GM12892 (cell line): ENCODE results near the gene MEDAG.

ENCODE experiments used
- POLR2A ChIP-seq: IDR thresholded peaks from 2 replicates; pipeline ENCODE4 v1.6.1; 2011; ENCODE audit warnings: low read depth, low read length, control low read depth
- TAF1 ChIP-seq: IDR thresholded peaks from 2 replicates; pipeline ENCODE4 v1.6.1; 2011; ENCODE audit warnings: low read depth, mild to moderate bottlenecking, control low read depth, low read length, borderline replicate concordance

- no peak for TF ChIP-seq POLR2A
- no peak for TF ChIP-seq TAF1
Measured at GRCh38 chr13:30965380-30965779, 59.3 kb downstream of the MEDAG start.
